ENCODE results near the gene TMEM238L. TPM values are rescaled to one million over a fixed set of nuclear protein-coding genes. Genes with fewer than 3 reads are reported as not detected.

The TMEM238L gene
- total and polyA plus RNA-seq, 2 of the 8 experiments (the other 6 are each of a cell fraction or from before 2014, with no cell fraction given), result not detected

- TF ChIP-seq ASH2L (IDR thresholded peaks at IDR 0.05; ENCODE audit: low read length), result no peak
Observed at GRCh38 chr17:10771148-10771547, 32.8 kb downstream of the TMEM238L start (continued).
